GM18870 (cell line): Measurements from ENCODE around the gene B4GALNT4.
"Not testable (repeated sequence)": the region's sequence is repeated elsewhere in the genome, so short reads cannot be mapped to it uniquely, and the experiment has no call there.

Experiments used
- ATAC-seq: cut with Tn5 transposase; IDR thresholded peaks from one replicate; pipeline ENCODE4 v1.9.1; 2021; ENCODE audit warnings: moderate library complexity; ENCODE audit not compliant: unreplicated experiment

B4GALNT4 gene

GRCh38 chr11:418343-419247, 49.3 kb downstream of the B4GALNT4 start:
- no peak for ATAC-seq

GRCh38 chr11:419248-420005, 50.1 kb downstream of the B4GALNT4 start:
- ATAC-seq: no peak

- no peak for ATAC-seq
These were observed 51.0 kb downstream of the B4GALNT4 start for GRCh38 chr11:420054-420910.

GRCh38 chr11:420911-421321, 51.6 kb downstream of the B4GALNT4 start:
- no peak for ATAC-seq

GRCh38 chr11:422249-422656, 53.0 kb downstream of the B4GALNT4 start:
- no peak for ATAC-seq

- ATAC-seq: no peak
These were observed 54.9 kb downstream of the B4GALNT4 start for GRCh38 chr11:424232-424631.

- not testable (repeated sequence) for ATAC-seq
These were observed 55.5 kb downstream of the B4GALNT4 start for GRCh38 chr11:424766-425165.

GRCh38 chr11:425301-425700, 56.0 kb downstream of the B4GALNT4 start:
- no peak for ATAC-seq

GRCh38 chr11:426851-427250, 57.6 kb downstream of the B4GALNT4 start:
- no peak for ATAC-seq

GRCh38 chr11:428295-428694, 59.0 kb downstream of the B4GALNT4 start:
- no peak for ATAC-seq

GRCh38 chr11:429391-429790, 60.1 kb downstream of the B4GALNT4 start:
- ATAC-seq: no peak

- ATAC-seq: no peak
These were observed 60.7 kb downstream of the B4GALNT4 start for GRCh38 chr11:429931-430456.
